DND-41 (cell line): ENCODE results near the gene RAG1.

Source experiments
- ATAC-seq: fragments of 200-7000 bp; cut with Tn5 transposase; 3 replicates; pipeline ENCODE4 v1.9.1; 2021; ENCODE audit warnings: low read depth; ENCODE audit not compliant: insufficient read depth
- DNase-seq: peaks from one replicate; pipeline ENCODE4 v3.0.0-alpha.2; 2020
- H2AFZ ChIP-seq: 2 replicates; pipeline ENCODE4 v1.6.0; 2012; ENCODE audit warnings: low read depth, low read length
- H3K27ac ChIP-seq: 2 replicates; pipeline ENCODE4 v1.5.1; 2012; ENCODE audit warnings: low read length, inconsistent platforms
- H3K27me3 ChIP-seq: fragments of 200-600 bp; sonication (generic); 2 replicates; pipeline ENCODE4 v1.6.0; 2012; ENCODE audit warnings: low read length, mild to moderate bottlenecking, inconsistent platforms; ENCODE audit not compliant: insufficient read depth, poor library complexity
- H3K36me3 ChIP-seq: 2 replicates; pipeline ENCODE4 v1.5.1; 2012; ENCODE audit warnings: low read length, inconsistent platforms; ENCODE audit not compliant: insufficient read depth
- H3K4me1 ChIP-seq: 2 replicates; pipeline ENCODE4 v1.5.1; 2012; ENCODE audit warnings: mild to moderate bottlenecking, low read length; ENCODE audit not compliant: insufficient read depth
- H3K4me2 ChIP-seq: 2 replicates; pipeline ENCODE4 v1.6.0; 2012; ENCODE audit warnings: mild to moderate bottlenecking, moderate library complexity, low read length, inconsistent platforms; ENCODE audit not compliant: insufficient read depth
- H3K4me3 ChIP-seq, 2 experiments: fragments of 200-600 bp in 1 of 2; shearing (Covaris generic) in 1 of 2; 2 replicates each; pipeline ENCODE4 v1.5.1; 2012 to 2016; ENCODE audit warnings: inconsistent platforms in 2 of 2, low read length in 2 of 2, mild to moderate bottlenecking in 2 of 2, low read depth in 1 of 2, moderate library complexity in 1 of 2
- H3K79me2 ChIP-seq: 2 replicates; pipeline ENCODE4 v1.6.0; 2012; ENCODE audit warnings: low read length, inconsistent platforms; ENCODE audit not compliant: insufficient read depth
- H3K9ac ChIP-seq: 2 replicates; pipeline ENCODE4 v1.6.0; 2012; ENCODE audit warnings: low read depth, mild to moderate bottlenecking, inconsistent platforms, low read length, moderate library complexity
- H3K9me3 ChIP-seq: 2 replicates; pipeline ENCODE4 v1.5.1; 2012; ENCODE audit warnings: low read length, moderate library complexity, mild to moderate bottlenecking, inconsistent platforms; ENCODE audit not compliant: insufficient read depth, severe bottlenecking
- H4K20me1 ChIP-seq: 2 replicates; pipeline ENCODE4 v1.6.0; 2012; ENCODE audit warnings: low read length; ENCODE audit not compliant: insufficient read depth
- EZH2 ChIP-seq: IDR thresholded peaks from 3 replicates; pipeline ENCODE4 v1.6.1; 2012; ENCODE audit warnings: borderline replicate concordance, low read depth, mild to moderate bottlenecking, moderate library complexity, low read length, inconsistent platforms; ENCODE audit not compliant: severe bottlenecking
- TF ChIP-seq, protein P1 (sequence below): IDR thresholded peaks from 2 replicates; pipeline ENCODE4 v1.5.1; 2012; ENCODE audit warnings: borderline replicate concordance, low read length, moderate library complexity, mild to moderate bottlenecking; ENCODE audit not compliant: poor library complexity, severe bottlenecking; ENCODE audit errors: extremely low read depth

Gene RAG1

DNA sequence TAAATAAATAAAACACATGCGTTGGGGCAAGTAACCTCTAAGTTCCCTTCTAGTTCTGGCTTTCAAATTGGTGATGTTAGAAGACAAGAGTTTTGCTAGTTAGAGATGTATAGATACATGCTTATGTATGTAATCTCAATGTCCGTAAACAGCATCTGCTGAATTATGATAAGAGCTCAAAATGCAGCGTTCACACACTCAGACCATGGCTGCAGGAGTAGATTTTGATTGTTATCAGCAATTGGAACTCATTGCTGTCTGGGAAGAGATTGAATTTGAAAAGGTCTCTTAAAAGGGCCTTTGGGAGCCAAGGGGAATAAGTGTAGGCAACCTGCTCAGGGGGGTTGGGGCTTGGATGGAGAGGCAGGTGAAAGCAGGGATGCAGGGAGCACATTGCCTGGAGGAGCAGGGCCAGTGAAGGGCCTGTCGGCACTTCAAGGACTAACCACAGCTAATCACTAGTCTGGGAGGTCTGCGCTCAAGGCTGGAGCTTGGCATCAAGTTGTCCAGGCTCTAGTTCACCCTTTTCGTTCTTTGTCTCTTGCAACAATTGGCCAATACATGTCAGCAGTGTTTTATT is 2.7 kb upstream of the RAG1 start:
- Histone ChIP-seq H3K4me2 (peak overlapping the region; percentile 47), H3K27me3 (no peaks in the 10 kb centered on the region), H4K20me1 (peaks cover 4% of the 10 kb centered on the region; the same call in 1 of the 2 replicates), H3K9me3 (no peaks in the 10 kb centered on the region), H3K36me3 (peaks cover 20% of the 10 kb centered on the region), H2AFZ (peak overlapping the region; percentile 60; the same call in 1 of the 2 replicates), H3K79me2 (peaks cover 68% of the 10 kb centered on the region), H3K9ac (peak overlapping the region; percentile 30; the same call in 1 of the 2 replicates), H3K27ac (peak overlapping the region; percentile 75), H3K4me3 (no peak overlapping the region), H3K4me1 (peaks cover 52% of the 10 kb centered on the region)
- DNase-seq: no peak
- no peak for ATAC-seq
- TF ChIP-seq EZH2: no peak
- TF ChIP-seq, protein P1, sequence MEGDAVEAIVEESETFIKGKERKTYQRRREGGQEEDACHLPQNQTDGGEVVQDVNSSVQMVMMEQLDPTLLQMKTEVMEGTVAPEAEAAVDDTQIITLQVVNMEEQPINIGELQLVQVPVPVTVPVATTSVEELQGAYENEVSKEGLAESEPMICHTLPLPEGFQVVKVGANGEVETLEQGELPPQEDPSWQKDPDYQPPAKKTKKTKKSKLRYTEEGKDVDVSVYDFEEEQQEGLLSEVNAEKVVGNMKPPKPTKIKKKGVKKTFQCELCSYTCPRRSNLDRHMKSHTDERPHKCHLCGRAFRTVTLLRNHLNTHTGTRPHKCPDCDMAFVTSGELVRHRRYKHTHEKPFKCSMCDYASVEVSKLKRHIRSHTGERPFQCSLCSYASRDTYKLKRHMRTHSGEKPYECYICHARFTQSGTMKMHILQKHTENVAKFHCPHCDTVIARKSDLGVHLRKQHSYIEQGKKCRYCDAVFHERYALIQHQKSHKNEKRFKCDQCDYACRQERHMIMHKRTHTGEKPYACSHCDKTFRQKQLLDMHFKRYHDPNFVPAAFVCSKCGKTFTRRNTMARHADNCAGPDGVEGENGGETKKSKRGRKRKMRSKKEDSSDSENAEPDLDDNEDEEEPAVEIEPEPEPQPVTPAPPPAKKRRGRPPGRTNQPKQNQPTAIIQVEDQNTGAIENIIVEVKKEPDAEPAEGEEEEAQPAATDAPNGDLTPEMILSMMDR: no peak

DNA sequence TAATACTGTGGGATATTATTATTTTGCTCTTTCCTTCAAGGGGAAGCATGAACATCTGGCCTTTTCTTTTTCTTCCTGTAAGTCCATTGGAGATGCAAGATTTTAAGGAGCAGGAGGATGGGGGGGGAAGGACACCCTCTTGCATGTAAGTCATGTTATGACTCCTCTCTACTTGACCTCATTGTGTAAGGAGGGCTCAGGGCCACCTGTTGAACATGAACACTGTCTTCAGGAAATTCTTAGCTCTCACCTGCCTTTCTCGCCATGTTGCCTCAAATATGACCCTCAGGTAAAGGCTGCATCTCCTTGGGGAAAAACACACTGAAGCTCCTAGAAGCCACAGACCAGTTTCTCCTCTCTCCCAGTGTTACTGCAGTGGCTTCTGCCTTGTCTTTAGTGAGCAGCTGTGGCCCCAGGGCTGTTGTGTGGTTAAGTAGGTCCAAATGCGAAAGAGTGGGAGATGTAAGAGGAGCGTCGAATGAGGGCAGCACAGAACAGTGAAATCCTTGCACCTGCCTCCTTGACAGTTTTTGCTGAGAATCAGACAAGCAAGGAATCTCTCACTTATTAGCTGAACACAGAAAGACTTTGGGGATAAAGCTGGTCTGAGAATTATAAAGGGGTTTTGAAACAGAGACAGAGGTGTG is 1.3 kb upstream of the RAG1 start:
- Histone ChIP-seq H3K9ac (peak overlapping the region; percentile 81), H3K36me3 (peaks cover 34% of the 10 kb centered on the region), H3K79me2 (peaks cover 68% of the 10 kb centered on the region), H3K27ac (peak overlapping the region; percentile 92), H2AFZ (no peak overlapping the region), H3K4me1 (peaks cover 48% of the 10 kb centered on the region), H4K20me1 (peaks cover 13% of the 10 kb centered on the region), H3K9me3 (no peaks in the 10 kb centered on the region), H3K27me3 (no peaks in the 10 kb centered on the region), H3K4me2 (peak overlapping the region; percentile 73), H3K4me3 (peak overlapping the region in 1 of 2 experiments; percentile 66; a peak in 2 of 4 replicates)
- no peak for TF ChIP-seq EZH2
- TF ChIP-seq, protein P1: peak; percentile 88
- DNase-seq: peak; percentile 89
- peak; percentile 74 for ATAC-seq

DNA sequence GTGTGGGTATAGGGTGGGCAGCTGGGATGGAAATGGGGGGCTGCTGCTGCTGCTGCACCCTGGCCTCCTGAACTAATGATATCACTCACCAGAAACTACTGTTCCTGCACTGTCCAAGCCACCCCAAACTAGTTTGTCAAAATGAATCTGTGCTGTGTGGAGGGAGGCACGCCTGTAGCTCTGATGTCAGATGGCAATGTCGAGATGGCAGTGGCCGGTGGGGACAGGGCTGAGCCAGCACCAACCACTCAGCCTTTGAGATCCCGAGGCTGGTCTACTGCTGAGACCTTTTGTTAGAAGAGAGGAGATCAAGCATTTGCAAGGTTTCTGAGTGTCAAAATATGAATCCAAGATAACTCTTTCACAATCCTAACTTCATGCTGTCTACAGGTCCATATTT is 1.3 kb downstream of the RAG1 start:
- peaks cover 72% of the 10 kb centered on the region for H3K4me1 ChIP-seq
- H3K9ac ChIP-seq: peak overlapping the region; percentile 81
- peak overlapping the region; percentile 92 for H3K27ac ChIP-seq
- ATAC-seq (peak; percentile 56), DNase-seq (peak; percentile 81)
- no peaks in the 10 kb centered on the region for H3K9me3 ChIP-seq
- H3K36me3 ChIP-seq: peaks cover 60% of the 10 kb centered on the region
- H3K4me3 ChIP-seq: peak overlapping the region; percentile 66 to 88
- TF ChIP-seq, protein P1: no peak
- TF ChIP-seq EZH2: no peak
- H3K4me2 ChIP-seq: peak overlapping the region; percentile 73
- H4K20me1 ChIP-seq: peaks cover 37% of the 10 kb centered on the region
- peaks cover 94% of the 10 kb centered on the region for H3K79me2 ChIP-seq
- H3K27me3 ChIP-seq: no peaks in the 10 kb centered on the region
- no peak overlapping the region for H2AFZ ChIP-seq
